GM19452 (cell line): ENCODE measurements around the gene DCLK1.

Experiments
- ATAC-seq: cut with Tn5 transposase; IDR thresholded peaks from one replicate; pipeline ENCODE4 v1.9.1; 2021; ENCODE audit not compliant: unreplicated experiment

The DCLK1 gene

GRCh38 chr13:35720690-35721554 is 410.3 kb downstream of the DCLK1 start:
- no peak for ATAC-seq

DNA sequence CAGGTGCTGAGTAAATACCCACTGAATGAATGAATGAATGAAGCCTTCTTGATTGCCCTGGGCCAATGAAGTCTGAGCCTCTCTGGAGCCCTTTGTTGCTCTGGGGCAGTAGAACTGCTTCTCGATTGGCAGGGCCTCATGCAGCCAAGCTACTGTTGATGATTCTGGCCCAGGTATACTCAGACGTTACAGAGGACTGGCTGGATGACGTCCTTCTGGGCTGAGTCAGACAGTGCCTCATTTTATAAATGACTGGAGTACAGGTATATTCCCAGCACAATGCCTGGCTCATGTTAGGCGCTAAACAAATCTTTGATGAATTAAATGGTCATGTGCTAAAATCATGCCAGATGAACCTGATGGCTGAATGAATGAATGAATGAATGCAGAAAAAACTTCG is 410.9 kb downstream of the DCLK1 start:
- ATAC-seq = no peak
